Stimulated activated CD8-positive, alpha-beta memory T cell treated with anti-CD3 and anti-CD28 coated beads, Interleukin-2, amount 100 ng/mL, for 48 hours (primary cell): ENCODE results near the gene RNU5B-1.
"Not testable (repeated sequence)": the region's sequence is repeated elsewhere in the genome, so short reads cannot be mapped to it uniquely, and the experiment has no call there.

Experiments used
- DNase-seq, 2 donors: peaks; one replicate each; pipeline ENCODE4 v3.0.0-alpha.2; 2020; ENCODE audit warnings: low read depth in 2 of 2

Gene RNU5B-1

DNA sequence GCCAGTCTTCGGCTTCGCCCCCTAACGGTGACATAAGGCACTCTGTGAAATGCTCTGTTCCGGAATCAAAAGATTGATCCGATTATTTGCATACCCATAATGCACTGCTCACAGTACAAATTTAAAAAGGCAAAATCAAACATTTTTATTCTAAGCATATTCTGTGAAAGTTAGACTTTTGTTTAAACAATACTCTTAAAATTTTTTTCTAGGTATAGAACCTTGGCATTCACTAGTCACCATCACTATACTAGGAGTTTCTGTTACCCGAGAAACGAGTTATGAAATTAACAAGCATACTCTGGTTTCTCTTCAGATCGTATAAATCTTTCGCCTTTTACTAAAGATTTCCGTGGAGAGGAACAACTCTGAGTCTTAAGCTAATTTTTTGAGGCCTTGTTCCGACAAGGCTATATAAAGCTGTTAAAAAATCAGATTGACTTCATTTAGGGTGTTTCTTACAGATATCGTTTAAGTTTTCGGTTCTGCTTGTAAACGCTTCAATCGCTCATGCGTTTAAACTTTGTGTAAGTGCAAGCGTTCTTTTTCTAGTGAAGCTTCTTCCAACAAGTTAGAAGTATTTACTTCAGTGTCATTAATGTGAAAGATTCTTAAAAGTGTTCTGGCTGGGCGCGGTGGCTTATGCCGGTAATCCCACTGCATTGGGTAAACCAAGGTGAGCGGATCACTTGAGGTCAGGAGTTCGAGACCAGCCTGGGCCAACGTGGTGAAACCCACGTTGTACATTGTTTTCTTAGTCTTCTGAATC is at the start of gene RNU5B-1:
RNU5B-1 (plus strand) TSS at position 297 of the 769 bp plus-strand sequence.
- DNase-seq = peak; percentile 68 to 74

DNA sequence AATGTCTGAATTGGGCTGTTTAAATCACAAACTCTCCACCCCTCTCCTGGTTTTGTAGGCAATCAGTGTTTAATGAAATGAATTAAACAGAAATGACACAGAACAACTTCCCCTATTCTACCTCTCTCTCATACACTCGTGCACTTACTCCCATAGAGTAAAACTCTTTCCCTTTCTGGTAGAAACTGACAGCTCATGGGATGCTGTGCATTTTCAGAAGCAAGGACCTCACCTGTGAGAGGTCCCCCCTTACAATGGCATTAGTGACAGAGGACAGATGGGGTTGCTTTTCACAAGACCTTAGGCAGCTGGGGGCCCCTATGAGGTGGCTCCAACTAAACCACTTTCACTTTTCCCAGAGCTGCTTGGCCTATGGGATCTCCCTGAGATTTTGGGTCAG is 49.7 kb upstream of the RNU5B-1 start:
- no peak for DNase-seq

DNA sequence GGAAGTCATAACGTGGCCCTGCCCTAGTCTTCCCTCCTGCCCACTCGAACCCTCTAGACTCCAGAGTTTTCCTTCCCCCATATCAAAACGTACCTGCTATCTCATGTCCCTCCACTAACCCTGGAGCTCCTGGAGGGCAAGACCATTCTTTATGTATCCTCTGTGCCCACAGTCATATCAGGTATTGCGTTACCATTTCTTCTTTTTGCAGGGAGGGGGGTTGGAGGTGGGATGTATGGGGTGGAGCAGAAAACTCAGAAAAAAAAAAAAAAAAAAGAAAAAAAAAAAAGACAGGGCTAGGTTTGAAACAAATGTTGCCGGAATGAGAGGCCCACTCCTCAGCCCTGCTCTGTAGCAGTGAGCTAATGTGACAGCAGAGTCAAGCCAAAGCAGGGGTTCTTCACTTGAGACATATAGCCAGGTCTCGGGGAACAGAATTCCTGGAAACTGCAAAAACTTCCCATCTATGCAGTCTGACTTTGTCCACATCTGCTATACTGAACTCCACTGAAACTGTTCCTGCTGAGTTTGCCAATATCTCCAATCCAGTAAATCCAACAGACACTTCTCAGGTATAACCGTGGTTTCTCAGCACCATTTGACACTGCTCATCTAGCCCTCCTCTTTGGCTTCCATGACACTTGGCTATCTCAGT is 48.9 kb upstream of the RNU5B-1 start:
- no peak for DNase-seq

DNA sequence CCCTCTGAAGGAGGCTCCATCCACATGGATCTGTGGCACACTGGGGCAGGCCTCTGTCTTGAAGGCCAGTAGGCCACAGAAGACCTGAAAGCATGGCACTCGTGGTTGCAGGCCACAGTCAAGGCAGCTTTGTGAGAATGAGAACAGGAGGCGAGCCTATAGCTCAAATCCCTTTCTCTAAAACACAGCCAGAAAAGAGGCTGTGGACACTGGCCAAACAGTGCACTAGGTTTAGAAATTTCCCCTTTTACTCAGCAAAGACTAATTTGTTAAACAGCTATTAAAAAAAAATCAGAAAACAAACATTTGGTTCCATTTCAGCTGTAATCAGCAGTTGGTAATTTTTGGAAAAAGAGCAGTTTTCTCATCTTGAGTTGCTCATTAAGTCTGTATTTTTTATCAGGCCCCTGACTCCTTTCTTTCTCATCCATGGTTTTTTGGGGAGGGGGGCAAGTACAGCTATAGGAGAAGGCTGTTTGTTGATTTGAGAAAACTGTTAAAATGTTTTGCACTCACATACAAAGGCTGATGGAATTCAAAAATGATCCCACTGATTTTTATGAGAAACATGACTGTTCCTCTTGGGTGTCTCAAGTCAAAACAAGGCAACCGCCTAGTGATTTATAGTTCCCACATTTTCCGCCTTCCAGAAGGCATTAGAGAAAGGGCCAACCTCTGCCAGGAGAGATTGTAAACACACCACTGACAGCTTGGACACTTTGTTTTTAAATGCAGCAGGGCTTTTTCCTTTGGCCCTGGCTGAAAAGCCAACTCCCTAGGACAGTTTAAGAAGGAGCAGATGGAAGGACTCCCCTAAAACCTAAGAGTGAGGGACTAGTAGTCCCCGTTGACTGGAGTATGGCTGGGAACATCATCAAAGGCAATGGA is 45.9 kb upstream of the RNU5B-1 start:
- DNase-seq = no peak

DNA sequence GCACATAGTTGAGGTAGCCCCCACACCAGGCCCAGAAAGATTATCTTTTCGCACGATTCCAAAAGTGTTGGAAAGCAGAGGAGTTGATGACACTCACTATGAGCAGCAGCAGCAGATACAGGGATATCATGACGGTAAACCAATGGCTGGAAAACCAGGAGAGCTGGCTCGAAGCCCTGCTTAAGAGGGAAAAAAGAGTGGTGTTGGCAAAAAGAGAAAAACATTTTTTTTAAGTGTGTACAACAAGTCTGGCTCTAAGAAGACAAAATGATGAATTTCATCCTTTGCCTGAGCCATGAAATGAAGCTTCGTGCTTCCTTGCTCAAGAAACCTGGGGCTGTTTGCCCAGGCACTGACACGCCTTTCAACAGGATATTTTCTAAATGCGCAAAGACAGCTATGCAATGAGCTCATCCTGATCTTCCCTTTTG is 45.1 kb upstream of the RNU5B-1 start:
- DNase-seq = no peak

DNA sequence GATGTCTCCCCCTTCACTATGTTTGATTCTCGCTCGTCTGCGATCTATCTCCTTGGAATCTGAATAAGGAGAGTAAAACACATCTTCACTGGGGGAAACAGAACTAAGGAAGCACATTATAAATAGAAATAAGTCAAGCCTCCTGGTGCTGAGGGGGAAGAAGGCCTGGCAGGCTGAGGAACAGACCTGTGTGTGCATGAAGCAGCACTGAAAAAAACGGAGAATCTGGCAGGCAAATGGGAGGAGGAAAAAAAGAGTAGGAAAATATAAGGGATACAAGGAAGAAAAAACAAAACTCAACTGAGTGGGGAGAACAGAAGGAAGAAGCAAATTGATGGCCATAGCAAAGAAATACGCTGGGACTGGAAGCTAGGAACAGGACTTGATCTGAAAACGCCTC is 43.5 kb upstream of the RNU5B-1 start:
- DNase-seq = no peak

DNA sequence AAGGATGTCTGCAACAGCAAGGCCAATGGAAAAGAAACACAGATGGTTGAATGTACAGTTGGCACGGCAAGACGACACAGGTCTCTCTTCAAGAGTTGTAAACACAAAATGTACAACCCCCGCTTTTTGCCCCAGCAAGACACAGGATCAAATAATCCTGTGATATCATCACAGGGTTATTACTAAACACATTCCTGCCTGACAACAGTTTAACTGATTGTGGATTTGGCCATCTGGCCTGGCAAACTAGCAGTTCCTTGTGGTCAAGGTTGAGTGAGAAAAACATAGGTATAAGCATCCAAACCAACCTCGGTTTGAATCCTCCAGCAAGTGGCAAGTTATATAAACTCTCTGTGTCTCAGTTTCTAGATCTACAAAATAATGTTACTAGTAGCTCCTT is 41.2 kb upstream of the RNU5B-1 start:
- no peak for DNase-seq

DNA sequence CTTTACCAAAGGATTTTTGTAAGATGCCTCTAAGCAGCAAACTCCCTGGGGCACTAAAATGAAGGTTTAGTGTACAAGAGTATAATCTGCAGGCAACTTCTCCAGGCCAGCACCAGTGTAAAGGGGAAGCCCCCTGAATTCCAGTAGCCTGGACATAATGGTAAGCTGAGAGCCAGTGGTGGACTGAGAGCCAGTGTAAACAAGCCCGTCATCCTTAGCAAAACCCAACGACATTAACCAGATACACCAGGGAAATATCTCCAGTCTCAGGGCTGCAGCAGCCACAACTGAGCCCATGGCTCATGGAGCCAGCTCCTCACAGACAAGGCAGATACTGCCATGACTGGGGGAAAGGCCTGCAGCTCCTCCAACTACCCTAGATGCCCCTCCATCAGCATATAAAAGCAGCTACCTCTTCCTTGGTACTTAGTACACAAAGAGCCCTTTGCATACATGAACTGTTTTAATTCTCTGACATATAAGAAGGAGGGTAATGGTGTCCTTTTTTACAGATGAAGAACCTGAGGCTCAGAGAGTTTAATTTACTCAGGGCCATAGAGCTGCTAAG is 39.5 kb upstream of the RNU5B-1 start:
- DNase-seq = no peak

DNA sequence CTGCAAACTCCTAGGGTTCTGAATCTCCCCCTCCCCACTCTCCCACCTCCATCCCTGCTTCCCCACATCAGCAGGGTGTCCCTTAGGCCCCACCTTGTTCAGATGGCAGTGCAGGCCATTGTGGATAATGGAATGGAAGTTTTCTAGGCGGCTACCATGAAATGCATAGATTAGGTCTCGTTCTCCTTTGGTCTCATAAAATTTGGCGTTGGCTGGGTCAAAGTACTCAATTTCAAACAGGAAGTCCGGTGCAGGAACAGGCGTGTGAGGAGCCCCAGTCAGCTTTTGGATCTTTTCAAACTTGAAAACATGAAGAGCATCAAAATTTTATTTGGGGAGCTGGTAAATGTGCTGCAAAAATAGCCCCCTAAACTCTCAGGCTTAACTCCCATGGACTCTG is 38.0 kb upstream of the RNU5B-1 start:
- no peak for DNase-seq

DNA sequence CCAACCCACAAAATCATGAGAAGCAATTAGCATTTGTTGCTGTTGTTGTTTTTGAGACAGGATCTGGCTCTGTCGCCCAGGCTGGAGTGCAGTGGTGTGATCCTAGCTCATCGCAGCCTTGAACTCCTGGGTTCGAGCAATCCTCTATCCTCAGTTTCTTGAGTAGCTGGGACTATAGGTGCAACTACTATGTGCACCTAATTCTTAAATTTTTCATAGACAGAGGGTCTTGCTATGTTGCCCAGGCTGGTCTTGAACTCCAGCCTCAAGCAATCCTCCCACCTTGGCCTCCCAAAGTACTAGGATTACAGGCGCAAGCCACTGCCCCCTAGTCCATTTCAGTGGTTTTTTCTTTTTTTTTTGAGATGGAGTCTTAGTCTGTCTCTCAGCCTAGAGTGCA is 36.1 kb upstream of the RNU5B-1 start:
- DNase-seq = no peak

DNA sequence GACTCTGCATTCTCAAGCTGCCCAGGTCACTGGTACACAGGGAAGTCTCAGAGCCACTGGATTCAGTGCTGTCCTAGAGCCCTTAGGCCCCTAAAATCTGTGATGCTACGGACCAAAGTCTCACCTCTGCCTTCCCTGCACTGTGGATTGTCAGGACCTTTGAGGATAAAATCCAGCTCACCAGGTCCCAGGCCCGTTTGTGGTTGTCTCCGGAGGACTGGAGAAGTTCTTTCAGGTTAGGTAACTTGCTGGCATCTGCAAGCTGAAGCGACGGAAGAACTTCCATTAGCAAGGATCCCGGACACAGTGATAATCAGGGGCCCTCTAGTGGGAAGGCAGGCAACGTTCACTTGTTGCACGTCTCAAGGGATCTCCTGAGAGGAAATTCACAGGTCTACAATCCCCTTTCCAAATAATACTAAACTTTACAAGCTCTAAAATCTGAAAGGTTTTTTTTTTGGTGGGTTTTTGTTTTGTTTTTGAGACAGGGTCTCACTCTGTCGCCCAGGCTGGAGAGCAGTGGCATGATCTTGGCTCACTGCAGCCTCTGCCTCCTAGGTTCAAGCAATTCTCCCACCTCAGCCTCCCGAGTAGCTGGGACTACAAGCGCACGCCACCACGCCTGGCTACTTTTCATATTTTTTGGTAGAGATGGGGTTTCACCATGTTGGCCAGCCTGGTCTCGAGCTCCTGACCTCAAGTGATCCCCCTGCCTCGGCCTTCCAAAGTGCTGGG is 33.5 kb upstream of the RNU5B-1 start:
- DNase-seq = not testable (repeated sequence)

DNA sequence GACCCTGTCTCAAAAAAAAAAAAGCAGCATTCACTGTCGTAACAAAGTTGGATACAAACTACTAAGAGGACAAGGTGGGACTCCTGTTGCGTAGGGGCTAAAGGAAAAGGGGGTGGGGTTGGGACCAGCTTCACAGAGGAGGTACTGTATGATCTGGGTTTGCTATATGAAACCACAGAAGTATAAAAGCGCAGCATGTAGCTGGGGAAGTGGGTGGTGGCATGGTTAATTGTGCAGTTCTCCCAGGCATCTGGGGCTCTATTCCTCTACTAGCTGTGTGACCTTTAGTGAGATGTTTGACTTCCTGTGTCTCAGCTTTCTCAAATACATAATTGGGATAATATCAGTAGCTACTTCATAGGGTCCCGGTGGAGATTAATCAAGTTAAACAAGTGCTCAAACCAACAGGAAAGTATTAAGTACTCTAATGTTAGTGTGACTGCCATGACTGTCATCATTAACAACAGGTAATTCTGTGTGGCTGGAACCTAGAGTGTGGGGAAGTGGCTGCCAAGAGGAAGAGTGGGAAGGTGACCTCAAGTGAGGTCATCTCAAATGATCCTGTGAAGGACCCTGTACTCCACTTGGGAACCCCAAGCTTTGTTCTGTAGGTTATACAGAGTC is 29.3 kb upstream of the RNU5B-1 start:
- no peak for DNase-seq

DNA sequence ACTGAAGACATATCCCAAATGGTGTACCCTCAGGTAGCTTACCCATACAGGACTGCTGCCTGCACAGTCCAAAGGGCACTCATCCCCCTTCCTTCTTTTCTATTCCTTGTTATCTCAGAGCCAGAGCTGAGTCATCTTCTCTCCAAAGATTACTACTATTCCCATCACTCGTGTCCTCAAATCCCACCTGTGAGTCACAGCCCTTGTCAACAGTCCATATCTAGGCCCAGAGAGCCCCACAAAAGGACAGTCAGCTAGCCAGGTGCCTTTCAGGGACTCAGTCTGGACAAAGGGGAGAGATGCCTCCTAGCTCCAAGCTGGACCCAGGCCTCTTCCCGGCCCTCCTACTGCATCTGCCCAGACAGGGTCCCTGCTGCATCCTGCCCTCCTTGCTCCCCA is 28.8 kb upstream of the RNU5B-1 start:
- no peak for DNase-seq

DNA sequence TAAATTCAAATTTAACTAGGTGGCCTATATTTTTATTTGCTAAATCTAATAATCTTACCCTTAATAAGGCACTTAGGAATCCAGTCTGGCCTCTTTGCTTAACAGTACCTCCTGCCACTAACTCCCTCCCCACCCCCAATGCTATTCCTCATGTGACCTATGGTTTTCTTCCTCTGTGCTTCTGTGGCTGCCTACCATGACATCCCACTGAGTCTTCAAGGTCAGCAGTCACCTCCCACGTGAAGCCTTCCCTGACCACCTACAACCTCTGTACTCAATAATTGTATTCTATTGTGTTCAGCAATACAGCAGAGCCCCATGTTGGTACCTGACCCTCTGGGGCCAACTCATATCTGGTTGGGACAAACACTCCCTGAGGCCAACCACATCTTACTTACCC is 27.5 kb upstream of the RNU5B-1 start:
- DNase-seq = no peak

DNA sequence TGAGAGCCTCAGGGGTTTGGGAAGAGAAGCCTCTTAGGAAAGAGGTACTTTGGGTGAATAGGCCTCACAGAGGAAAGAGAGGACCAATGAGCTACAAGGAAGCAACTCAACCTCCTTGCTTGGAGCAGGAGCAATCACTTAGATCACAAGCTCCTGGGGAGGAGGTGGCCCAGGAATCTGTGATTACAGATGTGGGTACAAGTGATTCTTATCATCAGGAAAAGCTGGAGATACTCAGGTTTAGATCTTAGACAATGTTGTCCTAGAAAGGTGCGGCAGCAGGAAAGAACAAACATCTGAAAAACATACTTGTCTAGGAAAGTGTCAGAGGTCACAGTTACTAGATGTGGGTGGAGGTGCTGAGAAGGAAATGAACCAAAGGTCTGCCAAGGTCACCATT is 26.0 kb upstream of the RNU5B-1 start:
- no peak for DNase-seq

DNA sequence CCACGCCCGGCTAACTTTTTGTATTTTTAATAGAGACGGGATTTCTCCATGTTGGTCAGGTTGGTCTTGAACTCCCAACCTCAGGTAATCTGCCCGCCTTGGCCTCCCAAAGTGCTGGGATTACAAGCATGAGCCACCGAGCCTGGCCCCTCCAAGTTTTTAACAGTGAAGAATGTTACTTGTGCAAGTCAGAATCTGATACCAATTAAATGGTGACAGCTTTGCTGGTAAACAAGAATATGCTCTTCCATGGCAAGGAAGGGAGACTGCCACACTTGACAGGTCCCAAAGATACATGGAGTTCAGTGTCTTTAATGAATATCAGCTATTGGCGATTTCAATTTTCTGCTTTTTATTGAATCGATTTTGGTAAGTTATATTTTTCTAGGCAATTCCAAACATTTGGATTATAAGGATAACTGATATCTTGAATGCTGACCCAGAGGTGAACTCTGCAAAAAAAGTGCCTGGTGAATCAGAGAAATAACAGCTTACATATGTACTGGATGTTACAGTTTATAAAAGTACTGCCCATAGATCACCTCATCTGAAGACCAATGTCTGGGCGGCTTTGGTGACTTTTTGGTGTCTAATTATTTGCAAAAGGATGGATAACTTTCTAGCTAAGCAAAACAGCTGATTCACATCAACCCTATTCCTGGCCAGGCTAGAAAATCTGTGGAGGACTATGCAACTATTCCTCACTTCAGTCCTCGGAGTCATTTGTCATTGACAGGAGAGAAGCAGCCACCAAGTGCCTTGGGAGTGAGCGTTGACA is 19.0 kb upstream of the RNU5B-1 start:
- no peak for DNase-seq

DNA sequence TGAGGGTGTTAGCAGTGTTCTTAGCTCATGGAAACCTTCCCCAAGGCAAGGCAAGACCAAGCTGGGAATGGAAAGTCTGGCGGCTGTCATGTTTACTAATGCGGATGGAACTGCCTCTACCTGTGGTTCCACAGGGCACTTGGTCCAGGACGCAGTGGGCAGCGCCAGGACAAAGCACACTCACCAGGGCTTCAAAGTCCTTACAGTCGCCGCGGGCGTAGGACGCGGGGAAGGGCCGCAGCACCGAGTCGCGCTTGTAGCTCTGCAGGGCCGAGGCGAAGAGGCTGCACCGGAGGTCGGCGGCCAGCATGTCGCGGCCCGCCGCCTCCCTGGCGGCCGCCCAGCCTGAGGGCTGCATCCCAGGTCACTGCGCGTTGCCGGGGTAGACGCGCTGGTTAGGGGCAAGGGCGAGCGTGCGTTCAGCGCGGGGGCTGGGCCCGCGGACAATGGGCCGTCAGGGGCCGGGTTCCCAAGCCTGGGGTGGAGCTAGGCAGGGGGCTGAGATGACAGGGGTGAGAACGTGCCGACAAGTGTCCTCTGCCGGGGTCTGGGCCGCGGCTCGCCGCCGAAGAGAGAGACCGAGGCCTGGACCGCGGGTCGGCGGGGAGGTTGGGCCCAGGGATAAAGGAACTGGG is 18.3 kb upstream of the RNU5B-1 start:
- DNase-seq = no peak

DNA sequence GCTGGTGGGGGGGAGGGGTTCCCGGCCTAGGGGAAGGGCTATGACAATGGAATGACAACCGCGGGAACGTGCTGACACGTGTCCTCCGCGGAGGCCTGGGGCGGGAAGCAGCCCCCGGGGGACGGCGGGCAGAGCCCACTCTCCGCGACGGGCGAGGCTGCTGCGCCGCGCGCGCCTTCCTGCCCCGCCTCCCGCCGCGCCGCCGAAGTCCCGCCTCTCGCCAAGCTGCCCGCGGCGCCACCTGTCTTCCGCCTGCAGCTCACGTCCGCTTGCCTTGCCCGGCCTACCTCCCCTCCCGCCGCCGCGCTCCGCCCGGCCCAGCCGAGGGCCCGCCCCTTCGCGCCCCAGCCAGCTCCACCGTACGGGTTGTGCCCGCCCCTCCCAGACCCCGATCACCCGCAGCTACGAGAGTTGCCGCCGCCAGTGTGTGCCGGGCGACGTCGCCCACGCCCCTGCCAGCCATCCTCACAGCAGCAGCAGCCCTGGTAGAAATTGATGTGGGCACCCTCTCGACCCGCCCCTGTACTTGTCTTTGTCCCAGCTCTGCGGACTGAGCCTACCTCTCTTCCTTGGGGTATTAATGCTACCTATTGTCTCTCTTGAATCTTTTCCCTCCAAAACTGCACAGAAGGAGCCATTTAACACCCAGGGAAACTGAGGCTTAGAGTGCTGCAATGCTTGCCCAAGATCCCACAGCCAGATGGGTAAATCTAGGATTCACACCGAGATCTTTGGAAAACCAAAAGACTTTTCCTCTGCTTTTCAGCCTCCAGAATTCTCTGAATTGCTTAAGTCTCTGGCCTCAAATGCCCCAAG is 17.6 kb upstream of the RNU5B-1 start, which contains the start of gene PARP16:
PARP16 (minus strand) TSS at position 180 of the 816 bp plus-strand sequence. CDS start 457 bp downstream, outside the sequence.
- peak; percentile 87 to 92 for DNase-seq

DNA sequence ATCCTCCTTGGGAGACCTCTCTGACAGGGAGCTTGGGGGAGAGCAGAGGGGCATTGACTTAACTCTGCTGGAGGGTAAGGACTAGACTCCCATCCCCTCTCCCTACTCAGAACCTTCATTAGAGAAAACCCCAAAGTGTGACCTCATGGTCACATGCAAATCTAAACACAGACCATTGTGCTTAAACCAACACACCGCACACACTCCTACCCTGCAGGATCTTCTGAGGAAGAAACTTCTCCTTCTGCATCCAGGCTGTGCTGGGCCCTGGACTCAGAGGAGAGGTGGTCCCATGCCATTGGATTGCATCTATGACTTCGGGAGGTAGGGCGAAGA is 17.0 kb upstream of the RNU5B-1 start:
- DNase-seq = no peak
